Thyroid gland (tissue), 4 donors: Measurements from ENCODE around the gene STX8. TPM values are rescaled to one million over a fixed set of nuclear protein-coding genes. Genes with fewer than 3 reads are reported as not detected.
A peak's percentile ranks its signal among the peaks of the same experiment; 100 is the strongest.
"Not testable (repeated sequence)": the region's sequence is repeated elsewhere in the genome, so short reads cannot be mapped to it uniquely, and the experiment has no call there.

Experiments
- DNase-seq, 2 donors: peaks; one replicate each; pipeline ENCODE4 v3.0.0-alpha.2; 2019
- H3K27ac ChIP-seq, 3 donors: fragments of 200-600 bp; sonication (generic); 1 replicate in 2 of 3; 2 replicates in 1 of 3; pipeline ENCODE4 v1.5.1; 2016 to 2019; ENCODE audit warnings: mild to moderate bottlenecking in 1 of 3, moderate library complexity in 1 of 3
- H3K27me3 ChIP-seq: fragments of 200-600 bp; sonication (generic); one replicate; pipeline ENCODE4 v1.5.1; 2019
- H3K36me3 ChIP-seq, 2 donors: fragments of 200-600 bp; sonication (generic); one replicate each; pipeline ENCODE4 v1.5.1; 2016 to 2019
- H3K4me1 ChIP-seq, 2 donors: fragments of 200-600 bp; sonication (generic); one replicate each; pipeline ENCODE4 v1.5.1; 2017 to 2019
- H3K4me3 ChIP-seq, 3 donors: fragments of 200-600 bp; sonication (generic); replicated peaks in 1 of 3; 1 replicate in 2 of 3; 2 replicates in 1 of 3; pipeline ENCODE4 v1.5.1; 2016; ENCODE audit warnings: mild to moderate bottlenecking in 1 of 3
- H3K9me3 ChIP-seq: fragments of 200-600 bp; sonication (generic); one replicate; pipeline ENCODE4 v1.5.1; 2017
- CTCF ChIP-seq, 6 experiments: fragments of 200-600 bp in 3 of 6; fragments of 450-650 bp in 3 of 6; sonication (generic) in 3 of 6; IDR thresholded peaks; one replicate each; pipeline ENCODE4 v1.5.1; 2016 to 2019; ENCODE audit warnings: antibody characterized with exemption in 6 of 6, mild to moderate bottlenecking in 2 of 6, inconsistent platforms in 1 of 6, moderate library complexity in 1 of 6
- POLR2A ChIP-seq, 2 donors: fragments of 450-650 bp; IDR thresholded peaks; one replicate each; pipeline ENCODE4 v1.6.1; 2017; ENCODE audit warnings: antibody characterized with exemption in 2 of 2, mild to moderate bottlenecking in 2 of 2, moderate library complexity in 1 of 2
- WGBS, 2 donors: methylation state at CpG; one replicate each; pipeline ENCODE4 v1.1.5; 2017; 5-methylcytosine and 5-hydroxymethylcytosine counted together
- intact Hi-C: fragments of 100-400 bp; cut with DNase I; formaldehyde crosslinking; loops from one replicate; pipeline ENCODE4 v1.15.1; 2023
- total RNA-seq, 4 donors: library from RNA; depleted of rRNA; stranded (reverse); fragments of >200 nt; gene quantifications; one replicate each; pipeline ENCODE4 v1.2.3, GENCODE V29; 2016

The STX8 gene
- 10 to 100 TPM; 67.6 to 88.9 (median 72.7) TPM for total RNA-seq

DNA sequence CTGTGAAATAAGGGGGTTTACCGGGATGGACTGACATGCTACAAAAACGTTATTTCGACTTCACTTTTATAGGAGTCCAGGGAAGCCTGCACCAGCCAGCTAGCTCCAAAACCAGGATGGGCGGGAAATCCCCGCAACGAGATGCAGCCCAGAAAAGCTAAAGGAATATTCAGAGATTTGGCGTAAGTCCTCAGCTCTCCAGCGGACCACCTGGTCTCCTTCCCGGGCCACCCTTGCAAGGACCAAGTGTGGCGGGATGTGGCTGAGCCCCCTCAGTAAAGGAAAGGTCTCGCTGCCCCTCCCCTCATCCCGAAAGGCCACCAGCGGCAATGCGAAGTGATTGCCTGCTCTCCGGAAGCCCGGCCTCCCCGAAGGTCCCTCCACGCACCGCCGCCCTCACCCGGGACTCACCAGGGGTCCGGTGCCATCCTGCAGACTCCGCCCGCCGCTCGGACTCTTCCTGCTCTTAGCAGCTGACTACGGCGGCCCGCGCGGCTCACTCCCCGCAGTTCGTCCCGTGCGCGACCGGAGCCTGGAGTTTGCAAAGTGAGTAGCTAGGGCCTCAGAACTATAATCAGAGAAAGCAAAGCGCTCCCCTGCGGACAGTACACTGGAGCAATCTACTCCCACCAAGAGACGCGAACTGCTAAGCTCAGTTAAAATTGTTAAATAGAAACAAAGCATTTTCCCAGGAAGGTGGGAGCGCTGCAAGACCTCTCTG, at the start of gene STX8:
Gene STX8, minus strand, starts transcription at position 440 of the 721 bp plus-strand sequence. Its CDS starts 12 bp downstream, at position 428.
- 1 to 2% methylated on average over 14 to 24 of the region's 42 CpGs for WGBS, 2 donors

DNA sequence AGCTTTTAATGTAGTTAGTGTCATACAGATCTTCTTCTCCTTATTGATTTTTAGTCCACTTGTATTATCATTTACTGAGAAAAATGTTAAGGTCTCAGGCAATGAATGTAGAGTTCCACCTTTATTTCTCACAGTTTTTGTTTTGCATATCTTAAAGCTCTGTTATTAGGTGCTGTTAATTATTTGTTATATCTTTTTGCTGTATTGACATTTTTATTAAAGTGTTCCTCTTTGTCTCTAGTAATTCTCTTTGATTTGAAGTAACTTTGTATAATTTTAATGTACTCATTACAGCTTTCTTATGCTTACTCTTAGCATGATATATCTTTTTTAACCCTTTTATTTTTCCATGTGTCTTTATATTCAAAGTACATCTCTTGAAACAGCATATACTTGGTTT, 47.3 kb upstream of the STX8 start:
- intact Hi-C loops, result no loop called here
- no peak for TF ChIP-seq CTCF (IDR thresholded peaks at IDR 0.05)
- no peak for TF ChIP-seq POLR2A (IDR thresholded peaks at IDR 0.05)
- H3K4me3 ChIP-seq, result no peak overlapping the region
- DNase-seq, result no peak
- no peaks in the 10 kb centered on the region for H3K4me1 ChIP-seq
- no peak overlapping the region for H3K27ac ChIP-seq
- no peaks in the 10 kb centered on the region for H3K36me3 ChIP-seq
- no peaks in the 10 kb centered on the region for H3K9me3 ChIP-seq
- no peaks in the 10 kb centered on the region for H3K27me3 ChIP-seq

More for the DNA sequence above, at the start of gene STX8:
- intact Hi-C loops, result no loop called here
- Histone ChIP-seq H3K27ac (peak within 1 kb of the TSS in 2 of 3 donors; percentile 11 to 62), H3K4me1 (peaks cover 6 to 7% of the 10 kb centered on the region in 2 donors), H3K36me3 (no peaks in the 10 kb centered on the region), H3K27me3 (no peaks in the 10 kb centered on the region), H3K4me3 (peak within 1 kb of the TSS; percentile 51 to 96 (median 55)), H3K9me3 (no peaks in the 10 kb centered on the region)
- peak; percentile 91 for DNase-seq
- TF ChIP-seq POLR2A (IDR thresholded peaks at IDR 0.05) (peak in 1 of 2 donors; percentile 50), CTCF (IDR thresholded peaks at IDR 0.05) (peak in 1 of 6 experiments; percentile 3)

DNA sequence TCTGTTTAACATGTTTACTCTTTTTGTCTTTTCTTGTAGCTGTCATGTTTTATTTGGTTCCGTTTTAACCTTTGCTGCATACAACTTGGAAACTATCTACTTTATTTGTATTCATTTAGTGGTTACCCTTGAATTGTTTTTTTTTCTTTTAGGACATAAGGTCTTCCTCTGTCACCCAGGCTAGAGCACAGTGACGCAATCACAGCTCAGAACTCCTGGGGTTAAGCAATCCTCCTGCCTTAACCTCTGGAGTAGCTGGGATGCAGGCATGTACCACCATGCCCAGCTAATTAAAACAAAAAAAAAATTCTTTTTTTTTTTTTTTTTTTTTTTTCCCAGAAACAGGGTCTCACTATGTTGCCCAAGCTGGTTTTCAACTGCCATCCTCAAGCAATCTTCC, 39.9 kb upstream of the STX8 start:
- Histone ChIP-seq H3K4me3 (no peak overlapping the region), H3K27me3 (no peaks in the 10 kb centered on the region), H3K9me3 (no peaks in the 10 kb centered on the region), H3K36me3 (no peaks in the 10 kb centered on the region), H3K4me1 (no peaks in the 10 kb centered on the region), H3K27ac (no peak overlapping the region)
- DNase-seq, result no peak
- WGBS, 2 donors, result 44% methylated on average over 2 of the region's 2 CpGs
- intact Hi-C loops, result no loop called here
- no peak for TF ChIP-seq CTCF (IDR thresholded peaks at IDR 0.05)
- no peak for TF ChIP-seq POLR2A (IDR thresholded peaks at IDR 0.05)

DNA sequence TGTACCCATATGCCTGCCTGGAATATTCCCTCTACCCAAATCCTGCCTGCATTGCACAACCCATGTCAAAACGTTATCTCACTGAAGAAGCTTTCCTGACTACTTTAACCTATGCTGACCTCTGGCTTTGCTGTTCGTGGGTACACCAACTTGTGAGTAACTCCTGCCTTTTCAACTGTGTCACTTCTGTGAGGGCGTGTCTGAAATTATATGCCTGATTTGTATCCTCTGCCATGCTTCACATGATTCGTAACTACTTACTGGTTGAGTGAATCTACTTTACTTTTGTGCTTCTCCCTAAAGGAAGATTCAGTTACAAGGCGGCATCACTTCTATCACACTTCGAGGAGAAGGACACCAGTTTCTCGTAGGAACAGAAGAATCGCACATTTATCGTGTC, 36.4 kb upstream of the STX8 start:
- 56 to 57% methylated on average over 9 of the region's 9 CpGs for WGBS, 2 donors
- Histone ChIP-seq H3K27me3 (no peaks in the 10 kb centered on the region), H3K36me3 (no peaks in the 10 kb centered on the region), H3K27ac (no peak overlapping the region), H3K9me3 (no peaks in the 10 kb centered on the region), H3K4me3 (no peak overlapping the region), H3K4me1 (no peaks in the 10 kb centered on the region)
- TF ChIP-seq POLR2A (IDR thresholded peaks at IDR 0.05) (no peak), CTCF (IDR thresholded peaks at IDR 0.05) (no peak)
- DNase-seq, result no peak
- intact Hi-C loops, result no loop called here

DNA sequence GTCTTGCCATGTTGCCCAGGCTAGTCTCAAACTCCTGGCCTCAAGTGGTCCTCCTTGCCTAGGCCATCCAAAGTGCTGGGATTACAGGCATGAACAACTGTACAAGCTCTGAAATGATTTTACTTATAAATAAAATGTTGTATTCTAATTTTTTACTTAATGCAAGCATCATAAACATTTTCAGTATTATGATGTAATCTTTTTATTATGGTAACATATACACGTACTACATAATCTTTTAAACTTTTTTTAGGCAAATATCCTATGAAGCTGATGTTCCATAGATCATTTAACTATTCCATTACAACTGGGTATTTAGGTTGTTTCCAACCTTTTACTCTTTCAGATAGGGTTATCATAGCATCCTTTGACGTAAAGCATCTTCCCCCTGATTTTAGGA, 35.9 kb upstream of the STX8 start:
- intact Hi-C loops, result no loop called here
- Histone ChIP-seq H3K27ac (no peak overlapping the region), H3K9me3 (no peaks in the 10 kb centered on the region), H3K4me3 (no peak overlapping the region), H3K4me1 (no peaks in the 10 kb centered on the region), H3K27me3 (no peaks in the 10 kb centered on the region), H3K36me3 (no peaks in the 10 kb centered on the region)
- WGBS, 2 donors, result 85 to 86% methylated on average over 2 of the region's 2 CpGs
- DNase-seq, result no peak
- TF ChIP-seq CTCF (IDR thresholded peaks at IDR 0.05), result no peak
- TF ChIP-seq POLR2A (IDR thresholded peaks at IDR 0.05), result no peak

- H3K27ac ChIP-seq, H3K36me3 ChIP-seq, intact Hi-C loops, H3K27me3 ChIP-seq, H3K9me3 ChIP-seq, H3K4me3 ChIP-seq, H3K4me1 ChIP-seq, DNase-seq: not testable (repeated sequence)
- WGBS, 2 donors, result 77 to 78% methylated on average over 5 of the region's 5 CpGs
Observed at GRCh38 chr17:9607058-9607457, 31.4 kb upstream of the STX8 start.
